NCI-H748 (cell line): ENCODE results near the gene CARTPT.

ENCODE experiments used
- DNase-seq: peaks from one replicate; lab custom pipeline; 2025; ENCODE audit not compliant: unreplicated experiment; lab: John Stamatoyannopoulos, UW

CARTPT gene

DNA sequence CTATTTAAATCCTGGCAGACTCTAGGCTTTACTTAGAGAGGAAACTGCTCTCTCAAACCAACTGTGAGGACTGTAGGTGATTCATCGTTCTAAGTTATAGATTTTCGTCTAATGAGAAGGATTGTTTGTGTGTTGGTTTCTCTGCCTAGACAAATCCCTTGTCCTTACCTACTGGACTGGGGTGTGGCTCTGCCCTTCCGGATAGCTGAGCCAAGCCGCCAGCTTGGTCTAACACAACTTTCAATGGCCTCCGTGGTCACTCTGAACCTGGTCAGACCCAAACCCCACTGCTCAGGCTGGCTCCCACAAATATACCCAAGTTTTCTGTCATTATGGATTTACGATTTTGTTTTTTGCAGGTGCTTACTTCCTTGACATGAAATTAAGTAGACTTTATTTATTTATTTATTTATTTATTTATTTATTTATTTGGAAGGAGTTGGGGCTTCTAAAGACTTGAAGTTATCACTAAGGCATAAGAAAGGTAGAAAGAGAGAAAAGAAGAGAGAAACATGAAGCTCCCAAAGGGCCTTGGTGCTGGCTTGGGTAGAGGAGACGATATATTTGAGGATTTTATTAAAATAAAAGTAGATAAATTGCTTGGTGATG, 19.0 kb downstream of the CARTPT start:
- DNase-seq = no peak

- no peak for DNase-seq
Measured at GRCh38 chr5:71738662-71739361, 19.7 kb downstream of the CARTPT start.

DNA sequence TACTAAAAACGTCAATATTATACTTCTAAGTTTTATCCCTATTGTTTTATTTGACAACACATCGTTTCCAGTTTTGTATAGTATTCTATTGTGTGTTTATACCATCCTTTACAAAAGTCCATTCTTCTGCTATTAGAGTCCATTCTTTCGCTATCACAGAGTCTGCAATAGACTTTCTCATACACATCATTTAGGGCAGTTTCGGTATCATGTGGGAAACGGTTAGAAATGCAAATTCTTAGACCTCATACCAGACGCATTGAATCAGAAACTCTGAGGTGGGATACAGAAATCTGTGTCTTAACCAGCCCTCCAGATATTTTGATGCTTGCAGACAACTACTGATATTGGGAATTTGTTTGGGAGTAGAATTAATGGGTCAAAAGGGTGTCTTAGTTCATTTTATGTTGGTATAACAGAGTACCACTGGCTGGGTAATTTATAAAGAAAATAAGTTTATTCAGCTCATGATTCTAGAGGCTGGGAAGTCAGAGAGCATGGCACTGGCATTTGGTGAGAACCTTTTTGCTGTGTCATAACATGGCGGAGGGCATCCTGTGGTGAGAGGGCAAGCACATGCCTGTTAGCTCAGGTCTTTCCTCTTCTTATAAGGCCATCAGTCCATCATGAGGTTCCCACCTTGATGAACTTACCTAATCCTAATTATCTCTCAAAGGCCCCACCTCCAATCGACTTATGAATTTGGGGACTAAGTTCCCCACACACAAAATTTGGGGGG, 21.1 kb downstream of the CARTPT start:
- no peak for DNase-seq

DNA sequence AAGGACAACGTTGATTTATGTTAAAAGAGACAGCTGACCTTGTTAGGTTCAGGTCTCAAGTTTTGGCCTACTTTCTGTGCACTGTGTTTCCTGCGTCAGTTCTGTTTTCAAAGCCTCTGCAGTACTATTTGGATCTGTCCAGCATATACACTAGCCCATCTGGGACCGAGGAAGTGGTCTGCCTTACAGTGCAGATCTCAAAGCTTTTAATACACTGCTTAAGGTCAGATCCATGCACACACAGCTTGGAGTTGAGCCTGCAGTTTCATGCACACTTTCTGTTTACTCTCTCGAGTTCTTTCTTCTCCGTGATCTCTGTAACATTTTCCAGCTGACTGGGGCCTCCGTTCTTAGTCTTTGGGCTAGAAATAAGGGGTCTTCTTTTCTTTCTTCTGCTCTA, 24.1 kb downstream of the CARTPT start:
- no peak for DNase-seq

GRCh38 chr5:71744009-71744790, 25.1 kb downstream of the CARTPT start:
- no peak for DNase-seq

- DNase-seq = no peak
Measured at GRCh38 chr5:71747182-71747581, 28.1 kb downstream of the CARTPT start.

GRCh38 chr5:71748360-71748759, 29.3 kb downstream of the CARTPT start:
- peak; percentile 53 for DNase-seq

DNA sequence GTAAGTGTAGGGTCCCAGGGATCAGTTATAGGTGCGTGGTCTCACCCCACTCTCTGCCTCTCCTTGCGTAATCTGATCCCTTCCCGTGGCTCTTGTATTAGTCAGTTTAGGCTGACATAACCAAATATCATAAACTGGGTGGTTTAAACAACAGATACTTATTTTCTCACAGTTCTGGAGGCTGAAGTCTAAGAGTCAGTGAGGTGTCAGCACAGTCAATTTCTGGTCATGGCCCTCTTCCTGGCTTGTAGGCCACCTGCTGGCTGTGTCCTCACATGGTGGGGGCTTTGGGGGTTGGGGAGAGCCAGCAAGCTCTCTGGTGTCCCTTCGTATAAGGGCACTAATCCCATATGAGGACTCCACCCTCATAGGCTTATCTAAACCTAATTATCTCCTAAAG, 32.3 kb downstream of the CARTPT start:
- DNase-seq = no peak

DNA sequence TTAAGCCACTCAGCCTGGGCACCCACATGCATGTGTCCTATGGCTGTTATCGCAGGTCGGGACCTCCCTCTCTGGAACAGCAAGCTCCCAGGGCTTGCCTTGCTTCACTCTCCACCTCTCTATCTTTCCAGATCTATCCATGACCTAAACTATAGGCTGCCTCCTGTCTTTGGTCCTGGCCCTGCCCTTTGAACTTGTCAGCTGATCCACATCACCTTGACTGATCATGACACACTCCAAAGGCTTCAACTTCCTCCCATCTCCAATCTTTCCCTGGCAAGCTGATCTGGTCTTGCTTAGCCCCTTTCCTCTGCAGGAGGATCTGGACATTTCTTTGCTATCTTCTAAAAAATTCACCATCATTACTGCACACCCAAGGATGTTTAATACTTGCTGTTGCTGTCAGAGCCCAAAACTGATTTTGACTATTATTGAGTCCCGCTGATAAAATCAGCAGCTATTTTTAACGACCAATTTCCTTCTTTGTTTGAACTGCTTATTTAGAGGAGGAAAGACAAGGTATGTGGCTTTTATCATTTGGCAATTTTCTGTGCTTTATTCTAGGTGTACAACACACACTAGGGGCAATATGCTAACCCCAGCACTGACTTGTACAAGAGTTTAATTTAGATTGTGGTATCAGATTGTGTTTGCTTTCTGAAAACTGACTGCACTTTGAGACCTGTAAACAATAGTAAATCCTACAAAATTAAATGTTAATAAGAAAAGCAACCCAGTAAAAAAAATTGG, 33.5 kb downstream of the CARTPT start:
- DNase-seq = peak; percentile 11

DNA sequence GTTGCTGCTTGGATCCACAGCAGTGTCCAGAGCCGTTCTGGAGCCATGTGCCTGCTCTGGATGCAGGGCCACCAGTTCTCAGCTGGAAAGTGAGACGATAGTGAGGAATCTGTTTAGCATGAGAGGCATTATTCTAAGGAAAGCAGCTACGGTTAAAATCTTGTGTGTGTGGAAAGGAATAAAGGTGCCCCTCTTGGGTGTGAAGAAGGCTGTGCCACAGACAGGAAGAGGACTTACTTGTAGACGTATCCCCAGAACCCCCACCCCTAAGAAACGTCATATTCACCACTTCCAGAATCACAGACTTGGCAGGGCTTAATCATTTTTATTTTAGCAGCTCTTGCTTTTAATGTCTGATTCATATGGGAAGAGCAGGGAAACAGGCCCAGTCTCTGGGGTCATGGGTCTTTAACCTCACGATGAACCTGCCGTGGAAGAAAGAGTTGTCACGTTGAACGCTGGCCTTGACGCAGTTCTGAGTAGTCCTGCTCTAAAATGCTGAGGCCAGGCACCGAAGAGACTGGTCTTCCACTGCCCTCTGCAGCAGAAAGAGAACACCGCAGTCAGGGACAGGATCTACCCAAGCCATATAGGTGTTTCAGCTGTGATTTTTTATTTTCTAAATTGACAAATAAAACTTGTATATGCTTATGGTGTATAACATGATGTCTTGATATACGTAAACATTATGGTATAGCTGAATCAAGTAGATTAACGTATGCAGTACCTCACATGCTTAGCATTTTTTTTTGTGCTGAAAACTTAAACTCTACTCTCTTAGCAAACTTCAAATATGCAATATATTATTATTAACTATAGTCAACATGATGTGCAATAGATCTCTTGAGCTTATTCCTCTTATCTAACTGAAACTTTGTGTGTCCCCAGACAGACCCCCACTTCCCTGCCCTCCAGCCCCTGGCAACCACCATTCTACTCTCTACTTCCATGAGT, 38.8 kb downstream of the CARTPT start:
- DNase-seq = peak; percentile 78

DNA sequence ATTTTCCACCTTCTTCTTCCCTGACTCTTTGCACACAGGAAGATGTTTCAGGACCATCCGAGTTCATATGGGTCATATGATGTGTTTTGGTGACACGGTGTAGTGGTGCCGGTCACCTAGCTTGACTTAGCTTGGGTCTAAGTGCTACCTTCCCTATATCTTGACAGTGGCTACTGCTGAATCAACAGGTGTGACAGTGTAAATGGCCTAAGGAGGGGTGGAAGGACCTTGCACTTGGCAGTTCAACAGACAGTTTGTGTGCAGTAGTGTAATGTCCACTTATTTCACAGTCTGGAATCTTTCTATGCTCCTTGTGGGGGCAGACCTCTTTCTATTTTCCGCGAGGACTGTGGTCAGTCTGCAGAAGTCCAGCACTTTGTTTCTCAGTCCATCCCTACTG, 43.8 kb downstream of the CARTPT start:
- DNase-seq = no peak

DNA sequence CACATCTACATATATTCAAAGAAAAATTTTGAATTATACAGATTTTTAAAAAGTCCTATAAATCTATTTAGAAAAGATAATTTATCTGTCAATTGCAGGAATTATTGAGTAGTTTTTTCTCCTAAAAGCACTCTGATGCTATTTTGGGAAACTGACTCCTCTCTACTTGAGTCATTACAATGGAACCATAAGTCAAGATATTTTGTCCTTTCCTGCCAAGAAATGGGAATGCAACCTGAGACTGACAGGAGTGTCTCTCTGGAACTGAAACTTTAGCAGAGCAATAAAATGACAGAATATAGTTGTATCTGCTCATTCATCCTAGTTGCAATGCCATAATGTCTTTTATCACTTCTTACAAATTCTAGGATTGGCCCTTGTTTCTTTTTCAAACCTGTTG, 48.6 kb downstream of the CARTPT start:
- no peak for DNase-seq

DNA sequence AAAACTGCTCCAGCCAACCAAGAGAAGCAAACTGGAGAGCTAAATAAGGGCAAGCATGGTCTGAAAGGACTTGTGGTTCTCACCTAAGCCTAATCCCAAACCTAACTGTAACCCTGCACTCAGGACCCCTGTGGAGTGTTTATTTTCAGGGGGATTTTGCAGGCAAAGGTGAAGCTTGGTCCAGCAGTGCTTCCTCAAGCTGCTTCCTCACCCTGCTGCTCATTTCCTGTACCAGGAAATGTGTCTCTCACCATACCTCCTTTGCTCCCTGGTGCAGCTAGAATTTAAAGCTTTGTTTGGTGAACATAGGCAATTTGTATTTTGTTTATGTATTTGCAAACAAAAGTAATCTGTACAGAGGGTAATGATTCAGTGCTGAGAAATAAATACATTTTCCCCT, 50.2 kb downstream of the CARTPT start:
- DNase-seq = no peak

DNA sequence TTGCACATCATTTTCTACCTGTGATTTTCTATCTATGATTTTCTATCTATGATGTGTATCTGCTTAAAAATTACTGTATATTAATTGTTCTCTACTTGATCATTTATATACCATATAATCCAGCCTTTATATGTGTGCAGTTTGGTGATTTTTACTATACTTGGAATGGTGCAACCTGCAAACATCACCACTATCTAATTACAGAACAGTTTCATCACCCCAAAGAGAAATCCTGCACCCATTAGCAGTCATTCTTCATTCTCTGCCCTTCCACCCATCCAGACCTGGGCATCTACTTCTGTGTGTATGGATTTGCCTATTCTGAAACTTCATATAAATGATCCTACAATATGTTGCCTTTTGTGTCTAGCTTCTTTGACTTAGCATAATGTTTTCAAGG, 51.3 kb downstream of the CARTPT start:
- no peak for DNase-seq
